HepG2 (cell line): ENCODE measurements around the gene RNF150. TPM values are rescaled to one million over a fixed set of nuclear protein-coding genes. Genes with fewer than 3 reads are reported as not detected.

Experiments used
- ATAC-seq: fragments of 200-7000 bp; cut with Tn5 transposase; 3 replicates; pipeline ENCODE4 v1.9.1; 2020; ENCODE audit warnings: mild to moderate bottlenecking, moderate library complexity
- BruUV-seq: library from RNA; stranded (reverse); fragments of 400-500 nt; replicated peaks from 2 replicates; lab custom pipeline; 2021; lab: Mats Ljungman, UMichigan
- CTCF ChIA-PET: fragments of 300-600 bp; formaldehyde crosslinking; extraction: SDS; loops from one replicate; lab custom pipeline; 2021; ENCODE audit warnings: low total read pairs, inconsistent platforms, low intra/inter-chr PET ratio; lab: Yijun Ruan, JAX
- POLR2A ChIA-PET: fragments of 350-600 bp; sonication (Branson Sonifier 250); formaldehyde crosslinking; loops from one replicate; lab custom pipeline; 2020; ENCODE audit warnings: antibody characterized with exemption, inconsistent platforms; lab: Yijun Ruan, JAX
- DNase-seq: peaks from one replicate; pipeline ENCODE4 v3.0.0-alpha.2; 2015; ENCODE audit warnings: low spot score
- FAIRE-seq: peaks from 3 replicates; lab custom pipeline; 2011; peaks lifted over from hg19 to GRCh38; lab: Jason Lieb, UNC
- H2AFZ ChIP-seq: one replicate; pipeline ENCODE4 v1.6.1; 2011; ENCODE audit warnings: low read length, inconsistent platforms
- H3K27ac ChIP-seq: fragments of 300-600 bp; 3 replicates; pipeline ENCODE4 v1.8.0; 2011; ENCODE audit warnings: mixed run types, mild to moderate bottlenecking, mixed read lengths, low read length, inconsistent platforms; ENCODE audit not compliant: insufficient read depth; ENCODE audit errors: extremely low read length
- H3K27me3 ChIP-seq, 2 experiments: fragments of 200-600 bp in 1 of 2; 2 replicates in 1 of 2; 3 replicates in 1 of 2; pipeline versions ENCODE4 v1.6.0 to v1.8.0; 2011; ENCODE audit warnings: low read length in 2 of 2, mild to moderate bottlenecking in 2 of 2, moderate library complexity in 2 of 2, inconsistent platforms in 1 of 2; ENCODE audit not compliant: insufficient read depth in 2 of 2, control insufficient read depth in 1 of 2
- H3K36me3 ChIP-seq, 2 experiments: fragments of 200-600 bp in 1 of 2; replicated peaks in 1 of 2; 2 replicates in 1 of 2; 3 replicates in 1 of 2; pipeline versions ENCODE4 v1.5.1 to v1.8.0; 2011; ENCODE audit warnings: low read length in 2 of 2, inconsistent platforms in 1 of 2; ENCODE audit not compliant: insufficient read depth in 2 of 2, control insufficient read depth in 1 of 2
- H3K4me1 ChIP-seq: 2 replicates; pipeline ENCODE4 v1.5.1; 2012; ENCODE audit warnings: low read length, inconsistent platforms; ENCODE audit not compliant: insufficient read depth
- H3K4me2 ChIP-seq: 2 replicates; pipeline ENCODE4 v1.6.0; 2011; ENCODE audit warnings: low read depth, low read length, inconsistent platforms
- H3K4me3 ChIP-seq, 3 experiments: fragments of 200-600 bp in 1 of 3; sonication (generic), shearing (Covaris generic) in 1 of 3; replicated peaks in 1 of 3; 2 replicates each; pipeline ENCODE4 v1.5.1; 2011 to 2016; ENCODE audit warnings: low read length in 3 of 3, inconsistent platforms in 2 of 3, low read depth in 2 of 3, mild to moderate bottlenecking in 2 of 3, control low read depth in 1 of 3, mixed read lengths in 1 of 3; ENCODE audit not compliant: insufficient read depth in 1 of 3
- H3K79me2 ChIP-seq: one replicate; pipeline ENCODE4 v1.6.1; 2011; ENCODE audit warnings: low read length, inconsistent platforms; ENCODE audit not compliant: insufficient read depth
- H3K9ac ChIP-seq: 2 replicates; pipeline ENCODE4 v1.6.0; 2011; ENCODE audit warnings: mild to moderate bottlenecking, low read depth, low read length, inconsistent platforms; ENCODE audit not compliant: insufficient read depth
- H3K9me3 ChIP-seq: 2 replicates; pipeline ENCODE4 v1.5.1; 2012; ENCODE audit warnings: mild to moderate bottlenecking, low read length
- H4K20me1 ChIP-seq: 2 replicates; pipeline ENCODE4 v1.6.0; 2011; ENCODE audit warnings: inconsistent platforms, mild to moderate bottlenecking, low read length, moderate library complexity; ENCODE audit not compliant: insufficient read depth
- ATF7-NPFF ChIP-seq: sonication (generic); formaldehyde crosslinking; IDR thresholded peaks from 2 replicates; pipeline ENCODE4 v1.8.1; 2023; ENCODE audit warnings: mild to moderate bottlenecking, low read depth, missing genetic modification reagents, moderate library complexity
- BCLAF1 ChIP-seq: fragments of 450-650 bp; IDR thresholded peaks from 2 replicates; pipeline ENCODE4 v1.6.1; 2017; ENCODE audit warnings: mild to moderate bottlenecking
- DDIT3 ChIP-seq: sonication (generic); formaldehyde crosslinking; IDR thresholded peaks from 2 replicates; pipeline ENCODE4 v1.4.0; 2020; ENCODE audit warnings: mild to moderate bottlenecking, missing genetic modification reagents
- HNRNPH1 ChIP-seq: fragments of 200-400 bp; formaldehyde crosslinking; optimal IDR thresholded peaks from 2 replicates; pipeline ENCODE3; 2017; ENCODE audit warnings: mild to moderate bottlenecking, low read depth, low read length
- MAFG ChIP-seq: sonication (generic); formaldehyde crosslinking; IDR thresholded peaks from 2 replicates; pipeline ENCODE4 v1.5.1; 2020; ENCODE audit warnings: mild to moderate bottlenecking, missing genetic modification reagents
- MYPOP ChIP-seq: sonication (generic); formaldehyde crosslinking; IDR thresholded peaks from 2 replicates; pipeline ENCODE4 v1.8.1; 2023; ENCODE audit warnings: mild to moderate bottlenecking, moderate library complexity, missing genetic modification reagents
- SP4 ChIP-seq: sonication (generic); formaldehyde crosslinking; IDR thresholded peaks from 2 replicates; pipeline ENCODE4 v1.8.1; 2023; ENCODE audit warnings: mild to moderate bottlenecking, missing genetic modification reagents
- ZFY ChIP-seq: sonication (generic); formaldehyde crosslinking; IDR thresholded peaks from 2 replicates; pipeline ENCODE4 v1.4.0; 2020; ENCODE audit warnings: missing genetic modification reagents
- ZNF274 ChIP-seq: sonication (generic); formaldehyde crosslinking; IDR thresholded peaks from 2 replicates; pipeline ENCODE4 v1.5.1; 2020; ENCODE audit warnings: mild to moderate bottlenecking, missing genetic modification reagents
- ZNF713 ChIP-seq: sonication (generic); formaldehyde crosslinking; IDR thresholded peaks from 2 replicates; pipeline ENCODE4 v1.4.0; 2020; ENCODE audit warnings: mild to moderate bottlenecking, missing genetic modification reagents
- ZNF800 ChIP-seq: sonication (generic); formaldehyde crosslinking; IDR thresholded peaks from 2 replicates; pipeline ENCODE4 v1.4.0; 2020; ENCODE audit warnings: missing genetic modification reagents
- in situ Hi-C: cut with HindIII; loops from 2 replicates; pipeline ENCODE4 v1.10.0; 2017; ENCODE audit warnings: low pct_unique_long_range_greater_than_20kb; ENCODE audit not compliant: extremely low pct_ligation_motif_present
- intact Hi-C: fragments of 100-400 bp; cut with micrococcal nuclease; formaldehyde crosslinking; loops from one replicate; pipeline ENCODE4 v1.10.0; 2022; ENCODE audit not compliant: unreplicated experiment
- polyA plus RNA-seq, 8 experiments: library from polyadenylated mRNA; depleted of rRNA in 3 of 8; stranded (reverse) in 7 of 8; unstranded in 1 of 8; fragments of >200 nt; fragmentation: Illumina TruSeq in 4 of 8; extraction: Trizol in 4 of 8; gene quantifications; 2 replicates each; pipeline versions ENCODE4 v1.2.1 to v1.2.3, GENCODE V29; 2011 to 2016; ENCODE audit warnings: low read depth in 4 of 8, missing spikeins in 1 of 8, mixed read lengths in 1 of 8; ENCODE audit not compliant: insufficient read depth in 1 of 8
- total RNA-seq, 5 experiments: library from RNA; depleted of rRNA; stranded (reverse); fragments of >200 nt; fragmentation: Illumina TruSeq; extraction: Trizol; gene quantifications; 2 replicates each; pipeline ENCODE4 v1.2.3, GENCODE V29; 2016; ENCODE audit warnings: low read depth in 1 of 5

RNF150 gene
- total and polyA plus RNA-seq, 2 of the 13 experiments (the other 11 are each of a cell fraction or from before 2014, with no cell fraction given) = 0.02 to 0.03 TPM

GRCh38 chr4:140829825-140830224 is 303.4 kb downstream of the RNF150 start:
- Histone ChIP-seq H3K79me2 (no peaks in the 10 kb centered on the region), H3K4me3 (no peak overlapping the region), H3K4me1 (0 out of 2 replicates have a peak, but pooled peaks cover 4% of the 10 kb centered on the region), H3K9ac (no peak overlapping the region), H3K27me3 (no peaks in the 10 kb centered on the region), H3K36me3 (no peaks in the 10 kb centered on the region), H3K27ac (no peak overlapping the region), H2AFZ (no peak overlapping the region), H3K9me3 (no peaks in the 10 kb centered on the region), H3K4me2 (no peak overlapping the region), H4K20me1 (no peaks in the 10 kb centered on the region)
- FAIRE-seq (no peak), DNase-seq (no peak), ATAC-seq (no peak)
- intact Hi-C loops = no loop called here
- in situ Hi-C loops = loop anchor here (25.0 kb wide), 1 partner anchor 818 kb away; no protein-coding TSS in a partner anchor
- TF ChIP-seq SP4 = no peak
- TF ChIP-seq MYPOP (CRISPR knock-in tag) = no peak
- no peak for TF ChIP-seq ZNF800
- TF ChIP-seq ATF7-NPFF = no peak
- no peak for TF ChIP-seq HNRNPH1
- no peak for TF ChIP-seq BCLAF1
- no peak for TF ChIP-seq ZFY (CRISPR knock-in tag)
- no peak for TF ChIP-seq DDIT3 (CRISPR knock-in tag)
- no peak for TF ChIP-seq MAFG (CRISPR knock-in tag)
- TF ChIP-seq ZNF713 (CRISPR knock-in tag) = no peak
- no peak for TF ChIP-seq ZNF274
- POLR2A ChIA-PET = no interaction called here
- no TSS peak for BruUV-seq
- CTCF ChIA-PET = no interaction called here
